Measurements from ENCODE around the gene TSKS.

The TSKS gene

GRCh38 chr19:49793561-49793840 lies 30.4 kb upstream of the TSKS start:
- no peak for DNase-seq

- no peak for DNase-seq
Observed at GRCh38 chr19:49792829-49793560, 29.9 kb upstream of the TSKS start.

GRCh38 chr19:49791776-49792445 lies 28.8 kb upstream of the TSKS start:
- DNase-seq: no peak

GRCh38 chr19:49790866-49791265 lies 27.8 kb upstream of the TSKS start:
- no peak for DNase-seq

- no peak for DNase-seq
Observed at GRCh38 chr19:49788857-49789256, 25.8 kb upstream of the TSKS start.

- no peak for DNase-seq
Observed at GRCh38 chr19:49787746-49788145, 24.6 kb upstream of the TSKS start.

GRCh38 chr19:49786376-49786820 lies 23.3 kb upstream of the TSKS start:
- DNase-seq: no peak

- DNase-seq: no peak
Observed at GRCh38 chr19:49782515-49782914, 19.4 kb upstream of the TSKS start.

- DNase-seq: no peak
Observed at GRCh38 chr19:49781394-49781793, 18.3 kb upstream of the TSKS start.

- DNase-seq: no peak
Observed at GRCh38 chr19:49780861-49781260, 17.8 kb upstream of the TSKS start.

GRCh38 chr19:49779731-49780555 lies 16.8 kb upstream of the TSKS start:
- no peak for DNase-seq

- no peak for DNase-seq
Observed at GRCh38 chr19:49776371-49776764, 13.3 kb upstream of the TSKS start.

GRCh38 chr19:49775742-49776370 lies 12.8 kb upstream of the TSKS start:
- DNase-seq: no peak

- DNase-seq: no peak
Observed at GRCh38 chr19:49774969-49775368, 11.9 kb upstream of the TSKS start.

- no peak for DNase-seq
Observed at GRCh38 chr19:49773663-49774350, 10.7 kb upstream of the TSKS start.

- no peak for DNase-seq
Observed at GRCh38 chr19:49772850-49773432, 9.8 kb upstream of the TSKS start.

- DNase-seq: no peak
Observed at GRCh38 chr19:49771674-49772139, 8.6 kb upstream of the TSKS start.

- no peak for DNase-seq
Observed at GRCh38 chr19:49770529-49770928, 7.4 kb upstream of the TSKS start.

- no peak for DNase-seq
Observed at GRCh38 chr19:49767967-49768581, 5.0 kb upstream of the TSKS start.

- no peak for DNase-seq
Observed at GRCh38 chr19:49767381-49767780, 4.3 kb upstream of the TSKS start.

- no peak for DNase-seq
Observed at GRCh38 chr19:49766930-49767299, 3.8 kb upstream of the TSKS start, which contains the start of gene AP2A1. Gene AP2A1 (plus strand): TSS chr19:49767001. CDS start chr19:49767134, 133 bp downstream.

Data from NCI-H2107 (cell line).